Measurements from ENCODE around the gene NSRP1.
"Not testable (repeated sequence)": the region's sequence is repeated elsewhere in the genome, so short reads cannot be mapped to it uniquely, and the experiment has no call there.

The NSRP1 gene

DNA sequence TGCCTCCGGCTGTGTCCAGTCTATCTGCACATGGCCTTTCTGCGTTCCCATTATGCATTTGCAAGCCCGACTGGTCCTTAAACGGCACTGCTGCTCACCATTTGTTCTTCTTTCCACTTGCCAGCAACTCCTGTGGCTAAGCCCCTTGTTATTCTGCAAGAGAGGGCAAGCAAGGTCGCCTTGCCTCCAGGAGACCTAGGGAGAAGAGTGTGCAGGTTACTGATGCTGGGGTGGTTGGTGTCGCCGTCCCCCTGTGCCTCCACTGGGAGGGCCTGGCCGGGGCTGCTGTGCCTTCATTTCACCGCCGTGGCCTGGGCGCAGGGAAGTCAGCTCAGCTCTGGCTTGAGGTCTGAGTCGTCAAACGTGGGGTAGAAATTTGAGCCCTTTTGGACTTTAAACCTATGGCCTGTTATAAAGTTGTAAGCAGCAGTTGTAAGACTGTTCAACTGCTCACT is 106.1 kb downstream of the NSRP1 start:
- DNase-seq (ENCODE audit: low read depth in 2 of 2) = no peak

DNA sequence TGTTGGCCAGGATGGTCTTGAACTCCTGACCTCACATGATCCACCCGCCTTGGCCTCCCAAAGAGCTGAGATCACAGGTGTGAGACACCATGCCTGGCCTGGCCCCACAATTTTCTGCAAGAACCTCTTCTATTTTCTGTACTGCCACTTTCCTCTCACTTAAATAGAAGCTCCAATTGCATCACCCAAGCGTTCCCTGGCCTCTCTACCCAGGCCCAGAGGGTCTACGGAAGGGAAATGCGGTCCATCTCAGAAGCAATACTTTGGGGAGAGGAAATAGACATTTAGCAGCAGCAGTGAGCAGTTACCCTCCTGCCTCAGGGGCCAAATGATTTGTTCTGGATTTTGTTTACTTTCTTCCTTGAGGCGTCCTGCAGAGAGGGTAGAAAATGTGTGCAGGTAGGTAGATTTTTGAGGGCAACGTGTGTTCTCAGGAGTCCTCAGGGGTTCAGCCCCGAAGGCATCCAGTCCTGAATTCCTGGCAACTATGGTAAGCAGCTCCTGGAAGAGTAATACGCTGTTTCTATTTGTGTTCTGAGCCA is 107.9 kb downstream of the NSRP1 start:
- no peak for DNase-seq (ENCODE audit: low read depth in 2 of 2)

DNA sequence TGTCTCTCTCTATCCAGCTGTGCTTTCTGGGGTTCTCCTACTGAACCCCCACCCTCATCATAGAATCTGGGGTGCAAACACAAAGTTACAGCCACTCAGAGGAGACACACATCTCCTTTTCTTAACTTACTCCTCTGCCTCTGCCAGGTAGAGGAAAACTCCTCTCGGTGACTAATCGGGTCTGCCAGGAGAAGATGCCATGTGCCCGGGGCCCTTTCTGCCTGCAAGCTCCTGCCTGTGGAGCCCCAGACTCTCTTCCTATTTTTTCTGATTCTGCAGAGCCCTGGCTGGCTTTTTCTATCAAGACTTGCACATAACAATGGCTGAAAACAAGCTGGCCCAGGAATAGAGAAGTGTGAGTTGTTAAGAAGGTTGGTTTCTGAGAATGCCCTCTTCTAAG is 108.5 kb downstream of the NSRP1 start:
- no peak for DNase-seq (ENCODE audit: low read depth in 2 of 2)

DNA sequence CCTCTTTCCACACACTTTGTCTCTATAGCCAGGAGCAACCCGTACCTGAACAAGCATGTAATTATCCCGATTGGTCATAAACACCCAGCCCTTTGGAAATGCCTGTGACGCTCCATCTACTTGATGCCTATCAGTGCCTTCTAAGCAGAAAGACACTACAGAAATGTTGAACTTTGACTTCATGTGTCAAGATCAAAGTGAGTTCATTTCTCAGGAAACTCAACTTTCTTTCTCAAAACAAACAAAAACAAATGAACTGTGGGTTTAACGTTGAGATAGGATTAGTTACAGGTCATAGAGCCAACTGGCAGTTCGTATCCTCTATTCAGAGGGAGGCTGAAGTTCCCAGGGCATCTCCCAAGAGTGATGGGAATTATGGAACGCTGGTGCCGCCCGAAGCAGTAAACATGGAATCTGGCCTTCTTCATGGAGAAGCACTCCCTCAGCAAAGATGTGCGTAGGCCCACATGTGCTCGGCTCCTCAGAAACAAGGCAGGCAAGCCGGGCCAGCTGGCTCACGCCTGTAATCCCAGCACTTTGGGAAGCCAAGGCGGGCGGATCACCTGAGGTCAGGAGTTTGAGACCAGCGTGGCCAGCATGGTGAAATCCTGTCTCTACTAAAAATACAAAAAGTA is 109.4 kb downstream of the NSRP1 start:
- no peak for DNase-seq (ENCODE audit: low read depth in 2 of 2)

DNA sequence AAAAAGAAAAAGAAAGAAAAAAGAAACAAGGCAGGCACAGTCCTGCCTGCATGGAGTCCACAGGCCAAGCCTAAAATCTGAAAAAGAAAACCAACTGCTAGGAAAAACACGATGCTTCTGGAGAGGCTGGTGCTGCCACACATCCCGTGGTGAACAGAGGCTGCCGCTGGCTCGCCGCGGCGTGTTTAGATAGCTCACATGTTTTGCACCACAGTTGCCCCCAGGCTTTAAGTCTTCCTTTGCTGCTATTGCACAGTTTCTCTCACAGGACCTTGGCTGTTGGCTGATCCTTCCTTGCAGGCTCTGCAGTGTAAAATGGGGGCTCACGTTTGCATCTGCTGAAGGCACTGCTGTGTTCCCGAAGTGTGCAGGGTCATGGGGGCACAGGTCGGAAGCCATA is 110.3 kb downstream of the NSRP1 start:
- no peak for DNase-seq (ENCODE audit: low read depth in 2 of 2)

DNA sequence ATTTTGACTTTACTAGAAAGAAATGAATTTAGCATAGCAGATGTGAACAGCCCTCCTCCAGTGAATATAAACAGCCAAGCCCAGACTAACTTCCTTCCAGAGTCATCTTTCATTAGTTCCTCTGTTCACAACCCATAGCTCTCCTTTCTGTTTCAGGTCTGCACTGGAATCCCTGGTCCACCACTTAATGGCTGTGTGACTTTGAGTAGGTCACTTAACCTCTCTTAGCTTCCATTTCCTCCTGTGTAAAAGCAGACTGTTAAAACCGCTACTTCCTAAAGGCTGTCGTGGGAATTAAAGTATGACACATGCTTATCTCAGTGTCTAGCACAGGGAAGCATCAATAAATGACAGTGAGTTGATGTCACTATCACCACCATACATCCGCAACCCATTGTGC is 111.4 kb downstream of the NSRP1 start:
- DNase-seq (ENCODE audit: low read depth in 2 of 2) = no peak

DNA sequence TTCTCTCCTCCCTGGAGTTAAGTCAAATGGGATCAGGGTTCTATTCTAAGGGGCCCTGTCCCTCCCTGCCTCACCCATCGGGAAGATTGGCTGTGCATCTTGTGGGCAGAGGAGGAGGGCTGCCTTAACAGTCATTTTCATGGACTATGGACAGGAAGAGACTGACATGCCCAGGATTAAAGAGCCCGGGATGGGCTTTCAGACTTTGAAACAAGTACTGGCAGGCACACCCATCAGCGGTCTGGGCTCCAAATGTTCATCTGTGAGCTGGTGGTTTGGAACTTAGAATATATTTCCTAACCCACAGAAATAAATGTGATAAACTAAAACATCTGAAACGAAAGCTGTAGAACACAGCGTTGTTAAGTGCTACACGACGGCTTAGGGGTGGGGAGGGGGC is 112.4 kb downstream of the NSRP1 start:
- no peak for DNase-seq (ENCODE audit: low read depth in 2 of 2)

DNA sequence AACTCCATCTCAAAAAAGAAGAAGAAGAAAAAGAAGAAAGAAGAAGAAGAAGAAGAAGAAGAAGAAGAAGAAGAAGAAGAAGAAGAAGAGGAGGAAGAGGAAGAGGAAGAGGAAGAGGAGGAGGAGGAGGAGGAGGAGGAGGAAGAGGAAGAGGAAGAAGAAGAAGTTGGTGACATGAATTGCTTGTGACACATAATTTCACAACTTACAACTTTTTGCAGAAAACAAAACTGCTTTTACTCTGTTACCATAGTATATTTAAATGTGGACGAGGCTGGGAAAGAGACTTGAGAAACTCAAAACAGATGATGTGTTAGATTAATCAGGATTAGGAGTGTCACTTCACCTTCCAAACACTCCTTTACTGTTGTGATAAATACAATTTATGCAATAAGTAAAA is 113.4 kb downstream of the NSRP1 start:
- DNase-seq (ENCODE audit: low read depth in 2 of 2) = not testable (repeated sequence)

DNA sequence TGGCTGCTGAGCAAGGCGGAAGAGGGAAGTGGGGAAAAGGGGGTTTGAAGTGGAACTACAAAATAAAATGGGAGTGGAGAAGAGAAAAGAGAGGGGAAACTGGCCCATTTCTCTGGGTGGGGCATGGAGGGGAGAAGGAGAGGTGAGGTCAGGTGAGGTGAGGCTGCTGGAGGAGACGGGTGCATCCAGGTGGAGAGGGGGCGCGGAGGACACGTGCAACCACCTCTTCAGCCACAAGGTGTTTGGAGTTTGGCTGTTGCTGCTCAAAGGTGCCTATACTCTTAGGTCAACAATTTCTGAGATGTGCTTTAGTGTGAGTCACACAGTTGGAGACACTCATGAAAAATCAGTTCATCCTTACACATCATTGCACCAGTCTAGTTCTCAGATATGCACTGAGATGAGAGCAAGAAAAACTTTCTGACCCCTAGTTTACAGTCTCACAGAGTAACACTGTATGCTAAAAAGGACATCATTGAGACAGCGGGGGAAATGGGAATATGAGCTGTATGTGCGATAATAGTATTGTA is 114.0 kb downstream of the NSRP1 start:
- no peak for DNase-seq (ENCODE audit: low read depth in 2 of 2)

DNA sequence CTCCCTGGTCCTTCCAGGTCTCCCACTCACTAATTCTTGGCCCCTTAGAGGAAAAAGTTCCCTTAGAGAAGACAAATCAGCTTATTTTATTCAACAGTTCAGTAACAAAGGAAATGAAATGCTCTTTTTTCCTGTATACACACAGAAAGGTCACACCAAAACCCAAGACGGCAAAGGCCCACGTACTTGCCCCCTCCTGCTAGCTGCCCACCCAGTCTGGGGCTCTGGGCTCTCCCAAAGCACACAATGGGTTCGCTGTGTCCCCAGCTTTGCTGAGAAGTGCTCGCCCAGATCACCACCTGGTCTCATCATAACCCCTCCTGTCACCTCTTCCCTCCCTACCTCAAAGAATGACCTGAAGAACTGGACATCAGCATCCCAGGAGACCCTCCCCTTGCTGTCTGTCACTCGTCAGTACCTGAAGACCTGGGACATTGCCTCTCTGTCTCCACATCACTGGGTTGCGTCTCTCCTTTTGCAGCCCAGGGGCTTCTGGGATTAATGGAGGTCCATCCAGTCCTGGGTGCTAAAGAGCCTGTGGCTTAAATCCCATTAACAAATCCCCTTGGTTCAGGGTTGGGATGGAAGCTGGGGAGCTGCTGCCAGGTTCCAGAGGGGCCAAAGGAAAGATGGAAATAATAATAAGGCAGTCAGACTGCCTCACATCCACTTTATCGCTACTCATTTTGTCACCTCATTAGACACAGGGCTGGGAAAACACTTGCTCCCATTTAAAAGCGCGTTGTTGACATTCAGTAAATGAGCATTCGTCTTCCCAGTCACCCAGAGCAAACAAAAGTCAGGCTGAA is 115.6 kb downstream of the NSRP1 start:
- DNase-seq (ENCODE audit: low read depth in 2 of 2) = no peak

DNA sequence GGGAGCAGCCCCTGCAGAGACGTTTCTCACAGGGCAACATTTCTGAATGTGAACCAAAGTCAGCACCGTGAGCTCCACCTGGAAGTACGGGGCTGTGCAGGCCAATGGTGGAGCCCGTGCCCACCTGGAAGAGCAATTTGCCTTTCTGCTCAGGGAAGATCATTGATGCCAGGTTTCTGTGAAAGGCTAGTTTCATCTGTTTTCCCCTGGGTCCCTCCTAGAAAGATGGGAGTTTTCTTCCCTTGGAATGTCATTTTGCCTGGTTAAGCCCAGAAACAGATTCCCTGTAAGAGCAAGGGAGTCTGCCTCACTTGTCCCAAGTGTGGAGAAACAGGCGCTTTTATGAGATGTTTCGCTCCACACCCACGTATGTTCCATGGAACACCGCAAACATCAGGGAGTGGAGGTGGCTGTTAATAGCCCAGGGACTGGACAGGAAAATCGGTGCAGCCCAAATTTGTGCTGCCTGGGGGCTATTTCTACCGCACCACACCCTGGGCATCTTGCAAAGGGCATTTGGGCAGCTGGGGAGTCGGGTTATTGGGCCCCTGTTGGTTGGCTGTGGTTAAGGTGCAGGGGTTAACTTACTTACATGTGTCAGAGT is 116.3 kb downstream of the NSRP1 start:
- DNase-seq (ENCODE audit: low read depth in 2 of 2) = no peak

DNA sequence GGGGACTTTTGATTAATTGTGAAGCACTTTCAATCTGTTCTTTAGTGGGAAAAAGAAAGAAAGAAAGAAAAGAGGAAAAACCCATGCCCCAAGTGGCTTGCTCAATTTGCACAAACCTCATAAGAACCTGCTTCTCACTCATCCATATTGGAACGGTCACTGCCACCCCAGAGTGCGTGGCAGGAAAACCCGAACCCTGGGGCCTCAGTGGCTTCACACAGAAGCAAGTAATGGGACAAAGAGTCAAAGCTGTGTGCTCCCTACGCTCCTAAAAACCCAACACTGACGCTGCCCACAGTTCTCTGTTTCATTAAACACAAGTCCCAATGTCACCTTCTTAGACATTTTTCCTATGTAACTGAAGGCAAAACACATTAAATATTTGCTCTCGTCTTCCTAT is 117.7 kb downstream of the NSRP1 start:
- no peak for DNase-seq (ENCODE audit: low read depth in 2 of 2)

DNA sequence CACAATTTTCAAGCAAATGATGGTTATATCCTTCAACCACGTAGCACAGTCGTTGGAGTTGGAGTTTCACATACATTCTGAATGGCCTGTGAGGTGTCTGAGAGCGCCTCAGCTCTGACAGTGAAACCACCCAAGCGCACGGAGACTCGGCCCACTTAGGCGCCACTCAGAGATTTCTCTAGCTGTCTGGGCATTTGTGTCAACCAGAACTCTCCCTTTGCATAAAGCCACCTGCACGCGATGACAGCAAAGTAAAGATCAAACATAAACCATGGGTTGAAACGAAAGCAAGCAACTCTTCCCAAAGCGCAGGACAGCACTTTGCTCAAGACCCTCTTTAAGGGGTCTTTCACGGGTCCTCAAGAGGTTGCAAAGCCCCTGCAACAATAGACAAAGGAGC is 118.3 kb downstream of the NSRP1 start:
- DNase-seq (ENCODE audit: low read depth in 2 of 2) = no peak

DNA sequence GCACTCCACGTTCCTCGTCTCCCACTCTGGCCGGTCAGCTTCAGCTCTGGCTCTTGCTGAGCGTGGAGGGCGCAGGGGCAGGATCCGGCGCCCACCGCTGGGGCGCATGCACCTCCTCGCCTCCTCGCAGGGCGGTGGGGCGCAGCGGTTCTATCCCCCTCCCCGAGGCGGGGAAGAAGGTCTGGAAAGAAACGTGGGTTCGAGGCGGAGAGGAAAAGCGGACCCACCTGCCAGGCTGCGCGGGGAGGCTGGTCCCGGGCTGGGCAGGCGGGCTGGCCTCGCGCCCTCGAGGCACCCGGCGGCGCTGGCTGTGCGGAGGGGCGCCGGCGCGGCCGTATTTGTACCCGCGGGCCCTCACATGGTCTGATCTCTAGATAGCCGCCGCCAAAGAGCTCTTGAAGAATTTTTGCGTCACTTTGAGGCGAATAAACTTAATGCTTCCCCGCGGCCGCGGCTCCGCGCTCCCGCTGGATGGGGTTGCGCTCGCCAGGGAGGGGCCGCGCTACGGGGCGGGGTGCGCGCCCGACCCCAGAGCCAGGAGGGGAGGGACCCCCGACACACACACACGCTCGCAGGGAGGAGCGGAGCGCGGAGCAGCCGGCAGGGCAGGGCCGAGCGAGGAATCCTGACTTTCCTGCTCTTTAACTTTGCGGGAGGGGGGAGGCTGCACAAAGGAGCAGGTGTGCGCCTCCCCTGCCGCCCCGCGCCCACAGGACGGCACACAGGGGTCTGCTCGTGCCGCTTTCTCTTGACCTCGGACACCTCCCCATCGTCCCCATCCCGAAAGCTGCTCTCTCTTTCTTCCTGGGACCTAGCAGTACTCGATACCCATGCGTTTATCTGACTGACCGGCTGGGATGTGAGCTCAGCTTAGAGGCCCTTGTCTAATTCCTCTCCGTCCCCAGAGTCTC is 119.0 kb downstream of the NSRP1 start, which contains the start of gene SLC6A4:
Gene SLC6A4 (minus strand): TSS at position 312 of the 911 bp plus-strand sequence. CDS start 13,739 bp downstream, outside the sequence.
- DNase-seq (ENCODE audit: low read depth in 2 of 2) = no peak

Data from stimulated activated CD8-positive, alpha-beta memory T cell treated with anti-CD3 and anti-CD28 coated beads, Interleukin-7, amount 100 ng/mL, for 1 hour (primary cell).